ENCODE measurements around the gene EGLN1. TPM values are rescaled to one million over a fixed set of nuclear protein-coding genes. Genes with fewer than 3 reads are reported as not detected.

Gene EGLN1
- total RNA-seq, 1 donor from 2014 or later = 27.5 TPM

DNA sequence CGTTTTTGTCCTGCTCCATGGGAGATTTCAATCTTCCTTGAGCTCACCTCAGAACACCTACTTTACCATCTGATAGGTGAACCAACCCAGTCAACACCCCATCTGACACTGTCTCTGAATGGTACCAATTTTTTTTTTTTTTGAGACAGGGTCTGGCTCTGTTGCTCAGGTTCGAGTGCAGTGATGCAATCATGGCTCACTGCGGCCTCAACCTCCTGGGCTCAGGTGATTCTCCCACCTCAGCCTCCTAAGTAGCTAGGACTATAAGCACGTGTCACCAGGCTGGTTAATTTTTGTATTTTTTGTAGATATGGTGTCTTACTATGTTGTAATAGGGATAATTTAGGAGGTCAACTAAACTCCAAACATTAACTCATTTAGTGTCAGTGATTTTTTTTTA, 47.7 kb downstream of the EGLN1 start:
- Mint-ChIP-seq H3K4me1 (ENCODE audit: unreplicated experiment) (peaks cover 9% of the 10 kb centered on the region), H3K27me3 (ENCODE audit: unreplicated experiment) (no peaks in the 10 kb centered on the region), H3K27ac (ENCODE audit: unreplicated experiment) (no peak overlapping the region), H3K9me3 (ENCODE audit: unreplicated experiment) (no peaks in the 10 kb centered on the region), H3K4me3 (ENCODE audit: unreplicated experiment) (no peak overlapping the region), H3K36me3 (ENCODE audit: unreplicated experiment) (peaks cover 6% of the 10 kb centered on the region)
- TF ChIP-seq, protein P1, sequence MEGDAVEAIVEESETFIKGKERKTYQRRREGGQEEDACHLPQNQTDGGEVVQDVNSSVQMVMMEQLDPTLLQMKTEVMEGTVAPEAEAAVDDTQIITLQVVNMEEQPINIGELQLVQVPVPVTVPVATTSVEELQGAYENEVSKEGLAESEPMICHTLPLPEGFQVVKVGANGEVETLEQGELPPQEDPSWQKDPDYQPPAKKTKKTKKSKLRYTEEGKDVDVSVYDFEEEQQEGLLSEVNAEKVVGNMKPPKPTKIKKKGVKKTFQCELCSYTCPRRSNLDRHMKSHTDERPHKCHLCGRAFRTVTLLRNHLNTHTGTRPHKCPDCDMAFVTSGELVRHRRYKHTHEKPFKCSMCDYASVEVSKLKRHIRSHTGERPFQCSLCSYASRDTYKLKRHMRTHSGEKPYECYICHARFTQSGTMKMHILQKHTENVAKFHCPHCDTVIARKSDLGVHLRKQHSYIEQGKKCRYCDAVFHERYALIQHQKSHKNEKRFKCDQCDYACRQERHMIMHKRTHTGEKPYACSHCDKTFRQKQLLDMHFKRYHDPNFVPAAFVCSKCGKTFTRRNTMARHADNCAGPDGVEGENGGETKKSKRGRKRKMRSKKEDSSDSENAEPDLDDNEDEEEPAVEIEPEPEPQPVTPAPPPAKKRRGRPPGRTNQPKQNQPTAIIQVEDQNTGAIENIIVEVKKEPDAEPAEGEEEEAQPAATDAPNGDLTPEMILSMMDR (IDR thresholded peaks at IDR 0.05) = no peak
- no peak for DNase-seq (ENCODE audit: extremely low spot score, unreplicated experiment)

DNA sequence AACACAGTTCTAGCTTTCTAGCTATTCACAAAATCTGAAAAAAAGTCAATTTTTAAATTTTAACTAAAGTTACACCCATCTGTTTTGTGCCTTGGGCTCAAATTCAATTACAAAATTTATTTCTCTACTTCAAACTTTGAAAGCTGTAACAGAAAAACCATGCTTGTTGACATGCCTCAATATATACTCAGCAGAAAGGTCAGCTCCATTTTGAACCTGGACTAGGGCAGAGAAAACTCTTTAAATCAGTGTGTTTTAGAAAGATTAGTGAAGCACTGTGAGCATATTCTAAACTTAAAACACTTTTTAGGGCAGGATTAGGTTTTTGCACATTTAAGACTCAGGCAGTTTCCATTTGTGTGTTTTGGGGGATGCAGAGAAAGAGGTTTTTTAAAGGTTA, 49.6 kb downstream of the EGLN1 start:
- TF ChIP-seq, protein P1 (IDR thresholded peaks at IDR 0.05) = no peak
- Mint-ChIP-seq H3K27me3 (ENCODE audit: unreplicated experiment) (no peaks in the 10 kb centered on the region), H3K9me3 (ENCODE audit: unreplicated experiment) (no peaks in the 10 kb centered on the region), H3K4me1 (ENCODE audit: unreplicated experiment) (peaks cover 9% of the 10 kb centered on the region), H3K4me3 (ENCODE audit: unreplicated experiment) (no peak overlapping the region), H3K27ac (ENCODE audit: unreplicated experiment) (no peak overlapping the region), H3K36me3 (ENCODE audit: unreplicated experiment) (peaks cover 8% of the 10 kb centered on the region)
- no peak for DNase-seq (ENCODE audit: extremely low spot score, unreplicated experiment)

DNA sequence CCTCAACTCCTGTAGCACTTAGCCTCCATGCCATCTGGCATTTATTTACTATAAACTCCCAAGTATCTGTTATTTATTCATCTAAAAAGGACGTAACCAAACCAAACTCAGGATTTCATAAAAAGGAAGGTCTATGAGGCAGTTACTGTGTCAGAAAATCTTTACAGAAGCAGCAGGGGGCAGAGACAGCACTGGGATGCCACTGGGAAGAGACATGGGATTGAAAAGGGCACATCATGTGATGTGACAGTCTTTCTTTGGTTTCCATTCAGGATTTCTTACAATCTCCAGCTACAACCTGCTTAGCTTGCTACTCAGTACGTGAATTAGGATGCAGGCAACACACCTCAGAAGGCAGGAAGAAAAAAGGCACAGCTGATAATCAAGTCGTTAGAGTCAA, 52.8 kb downstream of the EGLN1 start:
- no peaks in the 10 kb centered on the region for H3K9me3 Mint-ChIP-seq (ENCODE audit: unreplicated experiment)
- DNase-seq (ENCODE audit: extremely low spot score, unreplicated experiment) = no peak
- no peaks in the 10 kb centered on the region for H3K27me3 Mint-ChIP-seq (ENCODE audit: unreplicated experiment)
- H3K4me1 Mint-ChIP-seq (ENCODE audit: unreplicated experiment) = peaks cover 3% of the 10 kb centered on the region
- H3K36me3 Mint-ChIP-seq (ENCODE audit: unreplicated experiment) = peaks cover 25% of the 10 kb centered on the region
- no peak overlapping the region for H3K27ac Mint-ChIP-seq (ENCODE audit: unreplicated experiment)
- H3K4me3 Mint-ChIP-seq (ENCODE audit: unreplicated experiment) = no peak overlapping the region
- TF ChIP-seq, protein P1 (IDR thresholded peaks at IDR 0.05) = no peak

DNA sequence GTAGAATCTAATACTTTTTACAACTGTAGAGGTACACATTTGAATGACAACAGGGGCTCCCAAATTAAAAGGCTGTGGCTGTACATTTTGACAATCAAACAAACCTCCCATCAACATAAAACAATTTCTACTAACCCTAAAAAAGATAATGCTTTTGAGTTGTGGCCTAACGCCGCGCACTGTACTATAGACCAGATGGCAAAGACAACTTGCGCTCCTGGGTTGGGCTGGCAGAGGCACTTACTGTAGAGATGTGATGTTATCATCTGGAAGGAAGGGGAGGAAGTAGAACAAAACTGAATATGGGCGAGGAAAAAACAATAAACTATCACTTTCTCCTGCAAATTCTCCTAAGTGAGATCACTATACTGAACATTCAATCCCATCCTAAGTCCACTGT, 57.9 kb downstream of the EGLN1 start:
- H3K36me3 Mint-ChIP-seq (ENCODE audit: unreplicated experiment) = peaks cover 39% of the 10 kb centered on the region
- peaks cover 4% of the 10 kb centered on the region for H3K4me1 Mint-ChIP-seq (ENCODE audit: unreplicated experiment)
- H3K27ac Mint-ChIP-seq (ENCODE audit: unreplicated experiment) = no peak overlapping the region
- DNase-seq (ENCODE audit: extremely low spot score, unreplicated experiment) = no peak
- TF ChIP-seq, protein P1 (IDR thresholded peaks at IDR 0.05) = no peak
- H3K27me3 Mint-ChIP-seq (ENCODE audit: unreplicated experiment) = no peaks in the 10 kb centered on the region
- H3K9me3 Mint-ChIP-seq (ENCODE audit: unreplicated experiment) = no peaks in the 10 kb centered on the region
- H3K4me3 Mint-ChIP-seq (ENCODE audit: unreplicated experiment) = no peak overlapping the region

DNA sequence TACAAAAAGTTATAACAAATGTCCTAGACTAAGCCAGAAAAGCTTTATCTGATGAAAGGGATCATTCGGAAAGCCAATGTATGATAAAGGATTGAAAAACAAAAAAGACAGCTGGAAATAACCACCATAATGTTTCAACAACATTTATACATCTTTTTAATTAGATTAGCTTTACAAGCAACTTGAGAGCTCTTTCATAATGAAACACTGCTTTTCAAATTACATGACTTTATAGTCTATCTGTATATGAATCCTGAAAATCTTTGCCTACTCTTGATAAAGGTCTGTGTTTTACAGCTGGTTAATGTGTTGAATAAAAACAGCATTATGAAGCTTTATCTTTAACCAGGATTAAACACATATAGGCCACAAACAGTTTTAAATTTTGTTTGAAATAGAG, 58.5 kb downstream of the EGLN1 start:
- Mint-ChIP-seq H3K9me3 (ENCODE audit: unreplicated experiment) (no peaks in the 10 kb centered on the region), H3K4me1 (ENCODE audit: unreplicated experiment) (peaks cover 4% of the 10 kb centered on the region), H3K27me3 (ENCODE audit: unreplicated experiment) (no peaks in the 10 kb centered on the region), H3K36me3 (ENCODE audit: unreplicated experiment) (peaks cover 39% of the 10 kb centered on the region), H3K4me3 (ENCODE audit: unreplicated experiment) (no peak overlapping the region), H3K27ac (ENCODE audit: unreplicated experiment) (no peak overlapping the region)
- DNase-seq (ENCODE audit: extremely low spot score, unreplicated experiment) = no peak
- TF ChIP-seq, protein P1 (IDR thresholded peaks at IDR 0.05) = no peak
